ENCODE data around the gene STAT3.

GRCh38 chr17:42358434-42358833 lies 29.8 kb downstream of the STAT3 start:
- TF ChIP-seq EZH2 (IDR thresholded peaks at IDR 0.05; ENCODE audit: insufficient read depth, poor library complexity, severe bottlenecking) (no peak), EZH2phosphoT487 (IDR thresholded peaks at IDR 0.05; ENCODE audit: insufficient read depth, low read depth) (no peak)
